ENCODE measurements around the gene ATP6V0E2.
A peak's percentile ranks its signal among the peaks of the same experiment; 100 is the strongest.

The ATP6V0E2 gene

DNA sequence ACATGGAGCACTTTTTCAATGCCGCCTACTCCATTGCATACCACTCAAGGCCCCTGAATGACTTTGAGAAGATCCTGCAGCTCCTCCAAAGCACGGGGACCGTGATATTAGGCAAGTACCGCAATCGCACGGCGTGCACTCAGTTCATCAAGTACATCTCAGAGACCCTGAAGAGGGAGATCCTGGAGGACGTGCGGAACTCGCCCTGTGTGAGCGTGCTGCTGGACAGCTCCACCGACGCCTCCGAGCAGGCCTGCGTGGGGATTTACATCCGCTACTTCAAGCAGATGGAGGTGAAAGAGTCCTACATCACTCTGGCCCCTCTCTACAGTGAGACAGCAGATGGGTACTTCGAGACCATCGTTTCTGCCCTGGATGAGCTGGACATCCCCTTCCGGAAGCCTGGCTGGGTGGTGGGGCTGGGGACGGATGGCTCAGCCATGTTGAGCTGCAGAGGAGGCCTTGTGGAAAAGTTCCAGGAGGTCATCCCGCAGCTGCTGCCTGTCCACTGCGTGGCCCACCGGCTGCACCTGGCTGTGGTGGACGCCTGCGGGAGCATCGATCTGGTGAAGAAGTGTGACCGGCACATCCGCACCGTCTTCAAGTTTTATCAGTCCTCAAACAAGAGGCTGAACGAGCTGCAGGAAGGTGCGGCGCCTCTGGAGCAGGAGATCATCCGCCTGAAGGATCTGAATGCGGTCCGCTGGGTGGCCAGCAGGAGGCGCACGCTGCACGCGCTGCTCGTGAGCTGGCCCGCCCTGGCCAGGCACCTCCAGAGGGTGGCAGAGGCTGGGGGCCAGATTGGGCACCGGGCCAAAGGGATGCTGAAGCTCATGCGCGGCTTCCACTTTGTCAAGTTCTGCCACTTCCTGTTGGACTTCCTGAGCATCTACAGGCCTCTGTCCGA is 12.7 kb upstream of the ATP6V0E2 start:
- Histone ChIP-seq H3K9me3 (replicated peaks; ENCODE audit: insufficient read depth, low read length) (no peaks in the 10 kb centered on the region), H2AFZ (ENCODE audit: low read length) (no peak overlapping the region), H3K4me1 (ENCODE audit: low read length) (peaks cover 10% of the 10 kb centered on the region), H3K4me3 (ENCODE audit: low read length) (no peak overlapping the region), H3K9me2 (replicated peaks; ENCODE audit: insufficient read depth, low read length) (no peaks in the 10 kb centered on the region), H3K27me3 (replicated peaks; ENCODE audit: insufficient read depth, low read length) (no peaks in the 10 kb centered on the region), H3K27ac (ENCODE audit: low read length) (no peak overlapping the region), H3K36me3 (replicated peaks; ENCODE audit: insufficient read depth, low read length) (no peaks in the 10 kb centered on the region), H3F3A (ENCODE audit: insufficient read depth, low read length) (no peaks in the 10 kb centered on the region), H4K20me1 (ENCODE audit: insufficient read depth, low read length) (no peaks in the 10 kb centered on the region), H3K9ac (ENCODE audit: low read length) (no peak overlapping the region), H3K4me2 (ENCODE audit: low read depth, low read length) (no peak overlapping the region), H3K79me2 (ENCODE audit: low read length) (no peaks in the 10 kb centered on the region)
- no peak for DNase-seq
- TF ChIP-seq EZH2phosphoT487 (IDR thresholded peaks at IDR 0.05; ENCODE audit: low read length), result no peak
- TF ChIP-seq EZH2 (optimal IDR thresholded peaks at IDR 0.05; ENCODE audit: low read depth, low read length), result no peak
- TF ChIP-seq CTCF (IDR thresholded peaks at IDR 0.05; ENCODE audit: low read length), result peak; percentile 31

GRCh38 chr7:149861728-149862045 is 12.1 kb upstream of the ATP6V0E2 start:
- H3K9me2 ChIP-seq (replicated peaks; ENCODE audit: insufficient read depth, low read length), result no peaks in the 10 kb centered on the region
- TF ChIP-seq CTCF (IDR thresholded peaks at IDR 0.05; ENCODE audit: low read length) (no peak), EZH2 (optimal IDR thresholded peaks at IDR 0.05; ENCODE audit: low read depth, low read length) (no peak), EZH2phosphoT487 (IDR thresholded peaks at IDR 0.05; ENCODE audit: low read length) (no peak)
- no peaks in the 10 kb centered on the region for H3F3A ChIP-seq (ENCODE audit: insufficient read depth, low read length)
- no peak overlapping the region for H3K9ac ChIP-seq (ENCODE audit: low read length)
- no peak overlapping the region for H3K4me2 ChIP-seq (ENCODE audit: low read depth, low read length)
- H2AFZ ChIP-seq (ENCODE audit: low read length), result no peak overlapping the region
- no peaks in the 10 kb centered on the region for H3K36me3 ChIP-seq (replicated peaks; ENCODE audit: insufficient read depth, low read length)
- H3K4me1 ChIP-seq (ENCODE audit: low read length), result peaks cover 10% of the 10 kb centered on the region
- H3K27ac ChIP-seq (ENCODE audit: low read length), result no peak overlapping the region
- no peaks in the 10 kb centered on the region for H3K79me2 ChIP-seq (ENCODE audit: low read length)
- no peak overlapping the region for H3K4me3 ChIP-seq (ENCODE audit: low read length)
- H3K9me3 ChIP-seq (replicated peaks; ENCODE audit: insufficient read depth, low read length), result no peaks in the 10 kb centered on the region
- no peaks in the 10 kb centered on the region for H3K27me3 ChIP-seq (replicated peaks; ENCODE audit: insufficient read depth, low read length)
- no peak for DNase-seq
- no peaks in the 10 kb centered on the region for H4K20me1 ChIP-seq (ENCODE audit: insufficient read depth, low read length)

GRCh38 chr7:149862156-149862555 is 11.6 kb upstream of the ATP6V0E2 start:
- no peak overlapping the region for H3K27ac ChIP-seq (ENCODE audit: low read length)
- no peaks in the 10 kb centered on the region for H3K9me3 ChIP-seq (replicated peaks; ENCODE audit: insufficient read depth, low read length)
- H3K79me2 ChIP-seq (ENCODE audit: low read length), result no peaks in the 10 kb centered on the region
- no peak for DNase-seq
- no peak overlapping the region for H3K4me2 ChIP-seq (ENCODE audit: low read depth, low read length)
- H3K27me3 ChIP-seq (replicated peaks; ENCODE audit: insufficient read depth, low read length), result no peaks in the 10 kb centered on the region
- TF ChIP-seq EZH2phosphoT487 (IDR thresholded peaks at IDR 0.05; ENCODE audit: low read length), result no peak
- no peak for TF ChIP-seq EZH2 (optimal IDR thresholded peaks at IDR 0.05; ENCODE audit: low read depth, low read length)
- no peak for TF ChIP-seq CTCF (IDR thresholded peaks at IDR 0.05; ENCODE audit: low read length)
- H4K20me1 ChIP-seq (ENCODE audit: insufficient read depth, low read length), result no peaks in the 10 kb centered on the region
- H3K4me1 ChIP-seq (ENCODE audit: low read length), result peaks cover 10% of the 10 kb centered on the region
- H3F3A ChIP-seq (ENCODE audit: insufficient read depth, low read length), result no peaks in the 10 kb centered on the region
- no peaks in the 10 kb centered on the region for H3K36me3 ChIP-seq (replicated peaks; ENCODE audit: insufficient read depth, low read length)
- H2AFZ ChIP-seq (ENCODE audit: low read length), result no peak overlapping the region
- no peaks in the 10 kb centered on the region for H3K9me2 ChIP-seq (replicated peaks; ENCODE audit: insufficient read depth, low read length)
- H3K4me3 ChIP-seq (ENCODE audit: low read length), result no peak overlapping the region
- no peak overlapping the region for H3K9ac ChIP-seq (ENCODE audit: low read length)

Measured in MM.1S (cell line).